Vagina (tissue), 2 donors: ENCODE measurements around the gene GATB.

Source experiments
- POLR2A ChIP-seq, 2 donors: fragments of 450-650 bp; IDR thresholded peaks; one replicate each; pipeline ENCODE4 v1.6.1; 2017; ENCODE audit warnings: antibody characterized with exemption in 2 of 2, mild to moderate bottlenecking in 2 of 2, moderate library complexity in 2 of 2
- TF ChIP-seq, protein P1 (sequence below), 3 experiments: fragments of 450-650 bp in 2 of 3; fragments of 200-600 bp in 1 of 3; sonication (generic) in 1 of 3; IDR thresholded peaks; one replicate each; pipeline ENCODE4 v1.5.1; 2017 to 2019; ENCODE audit warnings: antibody characterized with exemption in 3 of 3, mild to moderate bottlenecking in 2 of 3, moderate library complexity in 2 of 3

DNA sequence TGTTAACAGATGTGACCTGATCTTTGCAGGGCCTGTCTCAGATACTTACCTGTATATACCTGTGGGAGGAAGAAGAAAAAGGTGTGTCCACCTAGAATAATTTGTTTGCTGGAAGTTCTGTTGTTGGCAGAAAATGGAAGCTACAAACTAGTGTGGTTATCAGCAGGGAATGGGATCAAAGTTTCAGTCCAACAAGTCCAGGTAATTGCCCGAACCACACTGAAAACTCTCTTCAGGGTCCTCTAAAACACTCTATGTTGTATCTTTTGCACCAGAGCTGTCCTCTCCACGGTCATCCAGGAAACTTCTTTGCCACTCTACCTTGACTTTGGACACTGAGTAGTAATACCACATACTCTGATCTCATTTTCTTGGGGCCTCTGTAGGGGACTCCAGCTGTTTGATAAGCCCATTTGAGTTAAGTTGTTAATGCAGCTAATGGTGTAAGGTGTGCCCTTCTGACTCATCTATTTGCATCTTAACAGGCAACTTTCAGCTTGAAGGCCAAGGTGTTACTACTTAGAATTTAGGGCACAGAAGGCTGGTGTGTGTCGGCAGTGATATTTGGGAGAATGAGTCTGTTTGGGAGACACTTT, 38.7 kb upstream of the GATB start:
- TF ChIP-seq, protein P1, sequence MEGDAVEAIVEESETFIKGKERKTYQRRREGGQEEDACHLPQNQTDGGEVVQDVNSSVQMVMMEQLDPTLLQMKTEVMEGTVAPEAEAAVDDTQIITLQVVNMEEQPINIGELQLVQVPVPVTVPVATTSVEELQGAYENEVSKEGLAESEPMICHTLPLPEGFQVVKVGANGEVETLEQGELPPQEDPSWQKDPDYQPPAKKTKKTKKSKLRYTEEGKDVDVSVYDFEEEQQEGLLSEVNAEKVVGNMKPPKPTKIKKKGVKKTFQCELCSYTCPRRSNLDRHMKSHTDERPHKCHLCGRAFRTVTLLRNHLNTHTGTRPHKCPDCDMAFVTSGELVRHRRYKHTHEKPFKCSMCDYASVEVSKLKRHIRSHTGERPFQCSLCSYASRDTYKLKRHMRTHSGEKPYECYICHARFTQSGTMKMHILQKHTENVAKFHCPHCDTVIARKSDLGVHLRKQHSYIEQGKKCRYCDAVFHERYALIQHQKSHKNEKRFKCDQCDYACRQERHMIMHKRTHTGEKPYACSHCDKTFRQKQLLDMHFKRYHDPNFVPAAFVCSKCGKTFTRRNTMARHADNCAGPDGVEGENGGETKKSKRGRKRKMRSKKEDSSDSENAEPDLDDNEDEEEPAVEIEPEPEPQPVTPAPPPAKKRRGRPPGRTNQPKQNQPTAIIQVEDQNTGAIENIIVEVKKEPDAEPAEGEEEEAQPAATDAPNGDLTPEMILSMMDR (IDR thresholded peaks at IDR 0.05), result no peak
- TF ChIP-seq POLR2A (IDR thresholded peaks at IDR 0.05), result no peak
